Measurements from ENCODE around the gene ASTN1. TPM values are rescaled to one million over a fixed set of nuclear protein-coding genes. Genes with fewer than 3 reads are reported as not detected.

Gene ASTN1
- total RNA-seq, 2 donors from 2014 or later = 1.3 TPM

- Histone ChIP-seq H3K36me3 (no peaks in the 10 kb centered on the region), H3K27ac (no peak overlapping the region), H3K4me1 (peaks cover 0 to 8% of the 10 kb centered on the region in 2 donors), H3K4me3 (no peak overlapping the region), H3K9me3 (peaks cover 0 to 7% of the 10 kb centered on the region in 2 donors), H3K27me3 (no peaks in the 10 kb centered on the region)
- no peak for DNase-seq (ENCODE audit: low spot score)
- TF ChIP-seq CTCF (IDR thresholded peaks at IDR 0.05) = peak in 1 of 2 donors; percentile 36
Measured at GRCh38 chr1:177185209-177185608, 20.7 kb upstream of the ASTN1 start.

DNA sequence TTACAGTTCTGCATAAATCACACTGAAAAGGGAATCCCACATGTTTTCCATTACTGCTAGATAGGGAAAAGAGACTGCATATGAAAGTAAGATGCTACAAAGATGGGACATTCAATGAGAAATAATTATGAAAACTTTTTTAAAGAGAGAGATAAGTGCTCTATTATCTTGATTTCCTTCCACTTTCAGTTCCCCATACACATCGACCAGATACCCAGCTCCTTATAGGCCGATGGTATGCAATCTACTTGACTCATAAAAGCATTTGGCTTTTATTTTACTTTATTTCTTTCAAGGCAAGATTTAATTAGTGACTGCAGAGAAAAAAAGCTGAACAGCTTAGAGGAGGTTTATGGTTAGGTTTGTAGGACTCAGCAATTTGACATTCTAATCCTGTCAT lies 19.3 kb upstream of the ASTN1 start:
- DNase-seq (ENCODE audit: low spot score) = no peak
- peaks cover 0 to 8% of the 10 kb centered on the region in 2 donors for H3K4me1 ChIP-seq
- H3K27ac ChIP-seq = no peak overlapping the region
- H3K36me3 ChIP-seq = no peaks in the 10 kb centered on the region
- peaks cover 0 to 7% of the 10 kb centered on the region in 2 donors for H3K9me3 ChIP-seq
- no peaks in the 10 kb centered on the region for H3K27me3 ChIP-seq
- TF ChIP-seq CTCF (IDR thresholded peaks at IDR 0.05) = no peak
- no peak overlapping the region for H3K4me3 ChIP-seq

GRCh38 chr1:177181631-177182291 lies 17.2 kb upstream of the ASTN1 start:
- no peaks in the 10 kb centered on the region for H3K27me3 ChIP-seq
- peaks cover 0 to 7% of the 10 kb centered on the region in 2 donors for H3K9me3 ChIP-seq
- peak overlapping the region in 1 of 2 donors; percentile 15 for H3K4me3 ChIP-seq
- no peaks in the 10 kb centered on the region for H3K36me3 ChIP-seq
- no peak for DNase-seq (ENCODE audit: low spot score)
- H3K27ac ChIP-seq = no peak overlapping the region
- TF ChIP-seq CTCF (IDR thresholded peaks at IDR 0.05) = peak; percentile 69 to 92
- H3K4me1 ChIP-seq = peaks cover 0 to 8% of the 10 kb centered on the region in 2 donors

DNA sequence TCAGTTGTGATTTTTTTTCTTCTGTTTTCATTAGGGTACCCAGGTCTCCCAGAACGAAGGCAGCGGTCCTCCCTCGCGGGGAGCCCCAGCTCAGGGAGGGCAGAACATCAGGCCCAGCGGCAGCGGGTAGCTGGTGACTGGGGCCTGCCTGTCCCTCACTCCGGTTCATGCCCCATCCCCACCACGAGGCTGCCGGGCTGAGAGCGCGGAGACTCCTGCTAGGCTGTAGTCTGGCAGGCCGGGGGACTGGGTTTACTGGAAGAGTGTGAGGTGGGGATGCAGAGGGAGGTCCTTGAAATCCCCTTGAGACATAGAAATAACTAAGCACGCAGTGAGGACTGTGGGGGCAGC lies 16.7 kb upstream of the ASTN1 start:
- DNase-seq (ENCODE audit: low spot score) = no peak
- H3K27me3 ChIP-seq = no peaks in the 10 kb centered on the region
- no peak for TF ChIP-seq CTCF (IDR thresholded peaks at IDR 0.05)
- peaks cover 0 to 7% of the 10 kb centered on the region in 2 donors for H3K9me3 ChIP-seq
- H3K27ac ChIP-seq = no peak overlapping the region
- H3K4me3 ChIP-seq = peak overlapping the region in 1 of 2 donors; percentile 15
- no peaks in the 10 kb centered on the region for H3K36me3 ChIP-seq
- peaks cover 0 to 8% of the 10 kb centered on the region in 2 donors for H3K4me1 ChIP-seq

- Histone ChIP-seq H3K27ac (no peak overlapping the region), H3K27me3 (peaks cover 0 to 8% of the 10 kb centered on the region in 2 donors), H3K4me3 (no peak overlapping the region), H3K36me3 (no peaks in the 10 kb centered on the region), H3K9me3 (no peaks in the 10 kb centered on the region), H3K4me1 (peaks cover 0 to 15% of the 10 kb centered on the region in 2 donors)
- no peak for TF ChIP-seq CTCF (IDR thresholded peaks at IDR 0.05)
- no peak for DNase-seq (ENCODE audit: low spot score)
Measured at GRCh38 chr1:177174921-177175634, 10.6 kb upstream of the ASTN1 start.

Measured in right atrium auricular region (tissue), 2 donors.